Measurements from ENCODE around the gene UVRAG.

Gene UVRAG

GRCh38 chr11:76083563-76084451 is 268.8 kb downstream of the UVRAG start:
- no peak for DNase-seq

GRCh38 chr11:76085270-76085669 is 270.3 kb downstream of the UVRAG start:
- DNase-seq: no peak

- DNase-seq: no peak
Observed at GRCh38 chr11:76086743-76087635, 272.0 kb downstream of the UVRAG start.

GRCh38 chr11:76087749-76088148 is 272.7 kb downstream of the UVRAG start:
- no peak for DNase-seq

- DNase-seq: no peak
Observed at GRCh38 chr11:76088511-76088910, 273.5 kb downstream of the UVRAG start.

GRCh38 chr11:76090174-76090573 is 275.2 kb downstream of the UVRAG start:
- no peak for DNase-seq

DNA sequence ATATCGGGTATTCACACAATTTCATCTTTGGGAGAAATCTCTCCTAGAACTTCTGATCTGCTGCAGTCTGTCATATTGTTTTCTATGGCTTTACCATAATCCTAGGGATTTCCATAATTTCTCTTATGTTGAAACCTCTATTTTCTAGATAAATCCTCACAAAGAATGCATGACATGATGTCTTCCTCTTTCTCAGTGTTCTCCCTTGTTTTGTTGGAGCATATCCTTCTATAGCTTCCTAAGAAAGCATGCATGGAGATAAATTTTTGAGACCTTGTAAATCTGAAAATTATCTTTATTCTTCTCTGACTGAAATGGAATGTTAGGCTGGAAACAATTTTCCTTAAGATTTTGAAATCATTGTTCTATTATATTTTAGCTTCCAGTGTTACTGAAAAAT is 275.8 kb downstream of the UVRAG start:
- DNase-seq: no peak

GRCh38 chr11:76094740-76095139 is 279.7 kb downstream of the UVRAG start:
- no peak for DNase-seq

DNA sequence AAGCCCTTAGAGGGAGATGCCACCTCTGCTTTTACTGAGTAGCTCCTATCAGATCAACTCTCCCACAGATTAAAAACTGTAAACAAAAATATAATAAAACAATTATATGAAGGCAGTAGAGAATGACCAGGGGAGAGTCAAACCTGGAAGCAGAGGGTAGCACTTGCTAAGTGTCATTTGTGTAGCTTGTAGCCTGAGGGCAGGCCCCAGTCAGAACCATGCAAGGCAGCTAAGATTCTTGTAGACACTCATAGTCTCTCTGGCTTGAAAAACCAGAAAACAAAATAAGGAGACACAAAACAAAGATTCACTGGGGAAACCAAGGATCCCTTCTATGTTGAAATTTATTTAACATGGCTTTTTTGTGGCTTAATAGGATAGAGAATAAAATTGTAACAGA is 280.9 kb downstream of the UVRAG start:
- DNase-seq: no peak

- no peak for DNase-seq
Observed at GRCh38 chr11:76096552-76096951, 281.5 kb downstream of the UVRAG start.

- no peak for DNase-seq
Observed at GRCh38 chr11:76102802-76103201, 287.8 kb downstream of the UVRAG start.

DNA sequence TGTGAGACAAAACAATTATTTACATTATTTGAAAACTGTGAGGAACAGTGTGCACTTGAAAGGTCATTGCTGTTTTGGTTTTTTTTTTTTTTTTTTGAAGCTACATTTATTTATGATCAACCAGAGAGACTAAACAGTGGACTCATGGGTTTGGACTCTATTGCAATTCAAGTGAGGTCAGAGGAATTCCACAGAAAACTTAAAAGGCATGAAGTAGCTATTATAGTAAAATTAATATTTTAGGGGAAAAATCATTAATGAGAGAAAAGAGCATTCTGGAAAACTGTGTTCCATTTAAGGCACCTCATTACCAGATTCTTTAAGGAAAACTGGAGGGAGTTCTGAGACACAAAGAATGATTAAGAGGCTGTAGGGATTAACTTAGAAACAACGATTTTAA is 288.4 kb downstream of the UVRAG start:
- no peak for DNase-seq

DNA sequence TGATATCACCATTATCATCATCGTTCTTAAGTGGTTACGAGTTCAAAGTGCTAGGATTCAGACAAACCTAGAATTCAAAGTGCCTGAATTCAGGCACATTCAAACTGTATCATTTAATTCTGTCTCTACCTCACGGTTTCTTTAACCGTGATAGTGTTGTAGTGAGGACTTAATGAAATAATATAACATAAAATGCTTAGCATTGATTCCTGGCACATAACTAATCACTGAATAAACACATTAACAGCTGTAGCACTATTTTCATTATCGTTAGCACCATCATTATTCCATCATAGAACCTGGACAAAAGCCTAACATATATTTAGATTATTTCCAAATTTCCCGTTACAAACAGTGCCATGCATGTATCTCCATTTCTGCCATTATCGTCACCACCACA is 289.3 kb downstream of the UVRAG start:
- DNase-seq: no peak

DNA sequence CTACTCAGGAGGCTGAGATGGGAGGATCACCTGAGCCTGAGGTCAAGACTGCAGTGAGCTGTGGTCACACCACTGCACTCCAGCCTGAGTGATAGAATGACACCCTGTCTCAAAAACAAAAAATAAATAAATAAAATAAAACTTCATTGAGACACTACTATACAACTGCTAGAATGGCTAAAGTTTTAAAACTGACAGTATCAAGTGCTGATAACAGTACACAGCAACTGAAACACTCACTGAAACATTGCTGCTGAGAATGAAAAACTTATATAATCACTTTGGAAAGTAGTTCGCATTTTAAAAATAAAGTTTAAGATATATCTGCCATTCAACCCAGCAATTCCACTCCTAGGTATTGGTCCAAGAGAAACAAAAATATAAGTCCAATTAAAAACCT is 290.6 kb downstream of the UVRAG start:
- no peak for DNase-seq

DNA sequence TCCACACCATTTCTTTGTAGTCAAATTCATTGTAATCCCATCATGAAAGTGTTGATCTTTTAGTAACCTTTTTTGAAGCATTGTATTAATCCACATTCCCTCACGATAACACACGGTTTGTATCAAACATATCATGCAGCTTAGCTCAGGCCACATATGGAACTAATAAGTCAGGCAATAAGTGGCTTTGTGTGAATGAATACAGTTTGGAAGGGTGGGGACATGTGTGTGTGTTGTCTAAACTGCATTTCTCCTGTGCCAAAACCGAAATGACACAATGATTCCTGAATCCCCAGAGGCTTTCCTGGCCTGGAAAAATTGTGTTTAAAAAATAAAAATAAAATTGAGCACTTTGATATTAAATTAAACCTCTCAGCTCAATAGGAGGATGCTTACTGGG is 293.0 kb downstream of the UVRAG start:
- no peak for DNase-seq

DNA sequence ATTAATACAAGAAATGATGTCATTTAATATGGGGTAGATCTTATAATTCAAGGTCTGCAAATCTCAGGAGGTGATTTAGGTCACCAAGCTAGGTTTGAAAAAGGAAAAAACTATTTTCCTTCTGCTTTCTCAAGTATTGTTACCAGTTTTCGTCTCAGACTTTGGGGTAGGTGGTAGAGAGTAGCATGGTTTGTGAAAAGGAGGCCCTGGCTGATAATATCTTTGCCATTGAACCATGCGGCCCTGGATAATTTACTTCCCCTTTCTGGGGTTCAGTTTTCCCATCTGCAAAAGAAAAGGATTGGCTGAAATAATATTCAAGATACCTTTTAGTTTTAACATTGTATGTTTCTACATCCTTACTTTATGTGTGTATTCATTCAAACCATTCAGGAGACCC is 299.2 kb downstream of the UVRAG start:
- no peak for DNase-seq

DNA sequence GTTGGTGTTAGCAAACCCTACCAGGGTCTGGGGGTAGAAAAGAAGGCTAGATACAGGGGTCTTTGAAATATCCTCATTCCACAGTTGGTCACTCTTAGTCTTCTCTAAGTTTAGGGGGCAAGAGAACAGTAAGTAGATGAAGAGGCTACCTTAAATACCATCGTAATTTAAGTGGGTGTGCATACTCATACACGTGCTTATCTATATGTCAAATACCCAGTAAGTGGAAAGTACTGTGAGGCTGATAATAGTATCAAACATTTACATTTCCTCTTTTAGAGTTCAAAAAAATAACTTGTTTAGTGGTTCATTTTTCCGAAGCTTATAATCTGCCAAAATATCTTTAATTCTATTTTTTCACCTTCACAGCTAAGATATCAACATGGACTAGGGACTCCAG is 300.5 kb downstream of the UVRAG start:
- DNase-seq: no peak

DNA sequence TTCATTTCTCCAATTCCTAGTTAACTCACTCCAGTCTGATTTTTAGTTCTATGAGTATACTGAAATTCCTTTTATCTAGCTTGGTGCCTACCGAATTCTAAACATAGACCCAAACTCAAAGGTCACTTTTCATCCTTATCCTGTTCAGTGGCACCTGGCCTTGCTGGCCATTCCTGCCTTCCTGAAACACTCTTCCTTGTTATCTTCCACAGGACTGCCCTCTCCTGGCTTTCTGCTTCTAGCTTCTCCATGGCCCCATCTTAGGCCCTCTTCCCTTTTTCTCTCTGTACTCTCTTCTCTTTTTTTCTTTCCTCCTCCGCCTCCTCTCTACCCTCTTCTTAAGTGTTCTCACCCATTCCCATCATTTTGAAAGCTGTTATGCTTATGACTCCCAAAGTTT is 304.0 kb downstream of the UVRAG start:
- no peak for DNase-seq

GRCh38 chr11:76119779-76120178 is 304.8 kb downstream of the UVRAG start:
- no peak for DNase-seq

DNA sequence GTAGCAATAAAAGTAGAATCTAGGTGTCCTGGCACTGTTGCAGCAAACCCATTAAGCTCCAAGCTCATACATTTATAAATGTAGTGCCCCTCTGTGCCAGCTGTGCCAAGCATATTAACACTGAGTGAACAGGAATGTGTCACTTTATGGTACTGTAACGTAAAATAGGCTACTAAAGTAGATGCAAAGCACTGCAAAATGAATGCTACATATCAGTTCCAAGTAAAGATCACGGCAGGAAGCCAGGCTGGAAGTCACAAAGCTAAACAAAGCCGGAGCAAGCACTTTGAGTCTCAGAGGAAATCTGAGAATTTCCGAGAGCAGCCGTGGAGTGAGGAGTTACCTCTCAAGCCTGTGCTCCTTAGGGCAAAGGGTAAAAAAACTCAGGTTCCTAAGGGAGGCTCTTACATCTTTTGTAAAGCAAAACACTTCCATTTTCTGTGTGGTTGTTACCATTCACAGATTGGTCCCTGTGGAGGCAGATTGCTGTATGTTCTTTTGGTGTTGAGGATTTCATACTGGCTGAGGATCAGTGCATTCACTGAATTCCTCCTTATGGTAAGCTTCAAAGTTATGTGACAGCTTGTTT is 305.6 kb downstream of the UVRAG start:
- no peak for DNase-seq

- no peak for DNase-seq
Observed at GRCh38 chr11:76123248-76123647, 308.2 kb downstream of the UVRAG start.

DNA sequence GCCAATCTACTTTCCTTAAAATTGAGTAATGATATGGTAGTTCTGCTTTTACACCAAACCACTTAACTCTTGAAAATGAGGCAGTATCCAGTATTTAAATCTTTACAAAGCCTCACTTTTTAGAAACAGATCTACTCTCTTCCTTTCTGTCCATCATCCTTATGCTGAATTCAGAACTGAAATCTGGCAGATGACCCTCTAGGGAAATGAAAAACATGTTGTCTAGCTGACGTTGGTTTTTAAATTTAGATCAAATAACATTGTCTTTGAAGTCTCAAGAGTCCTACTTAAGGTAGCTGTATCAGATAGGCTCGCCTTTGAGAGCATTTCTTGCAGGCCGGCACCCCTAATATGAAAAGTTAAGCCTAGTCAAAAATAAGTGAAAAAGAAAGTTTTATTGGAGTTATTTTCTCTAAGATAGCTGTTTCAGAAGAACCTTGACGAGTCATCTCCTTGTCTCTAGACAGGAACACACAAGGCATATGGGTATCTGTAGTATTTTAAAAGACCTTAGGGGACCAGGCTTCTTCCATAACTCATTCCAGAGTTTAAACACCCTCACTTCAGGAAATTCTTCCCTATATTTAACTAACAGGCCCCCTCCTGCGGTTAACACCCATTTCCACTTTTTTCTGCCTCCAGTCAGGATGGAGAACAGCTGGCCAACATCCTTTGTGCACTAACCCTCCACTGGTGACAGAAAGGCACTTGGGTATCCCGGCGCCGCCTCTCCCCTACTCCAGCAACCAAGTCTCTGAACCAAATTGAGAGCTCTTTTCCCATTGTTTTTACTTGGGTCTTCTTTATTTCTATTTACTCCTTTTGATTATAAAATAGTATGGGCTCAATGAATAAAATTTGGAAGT is 310.1 kb downstream of the UVRAG start:
- DNase-seq: no peak

- DNase-seq: no peak
Observed at GRCh38 chr11:76129729-76130128, 314.7 kb downstream of the UVRAG start.
